ENCODE data around the gene AOC1. TPM values are rescaled to one million over a fixed set of nuclear protein-coding genes. Genes with fewer than 3 reads are reported as not detected.

AOC1 gene
- total and polyA plus RNA-seq, 2 of the 4 experiments (the other 2 are of a cell fraction) = not detected

- TF ChIP-seq POLR2A (IDR thresholded peaks at IDR 0.05; ENCODE audit: low read depth, low read length) (no peak), BHLHE40 (IDR thresholded peaks at IDR 0.05; ENCODE audit: low read depth, low read length) (no peak)
Observed at GRCh38 chr7:150858236-150859197, 6.2 kb downstream of the AOC1 start (continued).

- dilution Hi-C loops (cut with HindIII; ENCODE audit: low sequenced_read_pairs, unreplicated experiment) (no loop called here), in situ Hi-C loops (cut with MboI; ENCODE audit: low sequenced_read_pairs) (no loop called here), intact Hi-C loops (cut with micrococcal nuclease) (no loop called here)
- no peaks in the 10 kb centered on the region for H4K20me1 ChIP-seq (ENCODE audit: insufficient read depth, low read length)
- H2AK5ac ChIP-seq (ENCODE audit: low read depth, low read length) = no peak overlapping the region
- no peaks in the 10 kb centered on the region for H3K79me1 ChIP-seq (ENCODE audit: low read depth in 1 of 2, low read length in 2 of 2)
- CTCF ChIA-PET = no interaction called here
- no peak overlapping the region for H2BK5ac ChIP-seq (ENCODE audit: low read depth, low read length, poor library complexity, severe bottlenecking)
- TF ChIP-seq RFX5 (IDR thresholded peaks at IDR 0.05; ENCODE audit: low read depth, low read length) (no peak), MAFK (IDR thresholded peaks at IDR 0.05; ENCODE audit: low read depth, low read length) (no peak), CHD1 (IDR thresholded peaks at IDR 0.05; ENCODE audit: low read depth, low read length) (no peak), CTCF (conservative IDR thresholded peaks at IDR 0.05; ENCODE audit: low read depth, low read length) (no peak), CEBPB (IDR thresholded peaks at IDR 0.05; ENCODE audit: low read depth, low read length) (no peak), BHLHE40 (IDR thresholded peaks at IDR 0.05; ENCODE audit: low read depth, low read length) (no peak), MXI1 (IDR thresholded peaks at IDR 0.05; ENCODE audit: borderline replicate concordance, low read depth, low read length) (no peak), FOS (IDR thresholded peaks at IDR 0.05; ENCODE audit: low read depth, low read length) (no peak), SMC3 (IDR thresholded peaks at IDR 0.05; ENCODE audit: low read depth, low read length) (no peak), NFE2L2 (IDR thresholded peaks at IDR 0.05; ENCODE audit: low read depth, low read length) (no peak)
- H4K5ac ChIP-seq (ENCODE audit: low read depth, low read length) = no peak overlapping the region; the same call in 1 of the 2 replicates
- POLR2A ChIA-PET (ENCODE audit: unreplicated experiment) = no interaction called here
- no peak overlapping the region for H3K27ac ChIP-seq (ENCODE audit: insufficient read depth, low read length)
- no peak overlapping the region for H3K4me3 ChIP-seq (ENCODE audit: insufficient read depth, low read depth, low read length)
- H3K27me3 ChIP-seq (ENCODE audit: control insufficient read depth, insufficient read depth, low read length) = peaks cover under 1% of the 10 kb centered on the region; the same call in 1 of the 2 replicates
- 82% methylated on average over 8 of the region's 14 CpGs; no CpG with 5 or more reads in 1 of the 2 experiments for WGBS, 2 experiments (ENCODE audit: extremely low coverage in 2 of 2, insufficient read length in 1 of 2)
- no peak overlapping the region for H3K4me2 ChIP-seq (ENCODE audit: low read depth, low read length)
- no peaks in the 10 kb centered on the region for H3K9me1 ChIP-seq (ENCODE audit: insufficient read depth, low read length)
- H2BK20ac ChIP-seq (ENCODE audit: low read depth, low read length) = peak overlapping the region; percentile 24; the same call in 1 of the 2 replicates
- H3K9me3 ChIP-seq (ENCODE audit: control insufficient read depth, insufficient read depth, low read length) = no peaks in the 10 kb centered on the region; the same call in 1 of the 2 replicates
- no peak overlapping the region for H3K23ac ChIP-seq (ENCODE audit: low read depth, low read length)
- H3K9ac ChIP-seq (ENCODE audit: low read depth, low read length) = no peak overlapping the region
- BruUV-seq (replicated peaks) = no TSS peak
- no peaks in the 10 kb centered on the region for H3K4me1 ChIP-seq (ENCODE audit: control insufficient read depth, insufficient read depth, low read length)
- no peak overlapping the region for H2BK15ac ChIP-seq (ENCODE audit: low read depth, low read length)
- no peak overlapping the region for H3K14ac ChIP-seq (replicated peaks; ENCODE audit: low read depth, low read length)
- H3K56ac ChIP-seq (ENCODE audit: extremely low read depth, insufficient read depth, low read length) = no peak overlapping the region
- H2AK9ac ChIP-seq (replicated peaks; ENCODE audit: low read depth, low read length, poor library complexity) = no peak overlapping the region
- peak; percentile 35 for ATAC-seq (ENCODE audit: low read depth)
- no peak overlapping the region for H3K4ac ChIP-seq (ENCODE audit: low read depth, low read length)
- no peak overlapping the region for H4K8ac ChIP-seq (ENCODE audit: low read depth in 2 of 2, low read length in 2 of 2)
- no peak for DNase-seq
- no peak overlapping the region for H2BK120ac ChIP-seq (ENCODE audit: low read depth, low read length)
- H3K36me3 ChIP-seq (ENCODE audit: control insufficient read depth, insufficient read depth, low read length) = no peaks in the 10 kb centered on the region
- H3K18ac ChIP-seq (ENCODE audit: low read depth, low read length) = no peak overlapping the region
- no peak overlapping the region for H2AFZ ChIP-seq (replicated peaks; ENCODE audit: low read length, poor library complexity)
- H4K91ac ChIP-seq (ENCODE audit: insufficient read depth, low read depth, low read length) = no peak overlapping the region
Observed at GRCh38 chr7:150860291-150860977, 8.1 kb downstream of the AOC1 start.
